ENCODE measurements around the gene LRBA. TPM values are rescaled to one million over a fixed set of nuclear protein-coding genes. Genes with fewer than 3 reads are reported as not detected.
A peak's percentile ranks its signal among the peaks of the same experiment; 100 is the strongest.

The LRBA gene
- total and polyA plus RNA-seq, 8 donors = 7.3 to 156 (median 73.9) TPM

DNA sequence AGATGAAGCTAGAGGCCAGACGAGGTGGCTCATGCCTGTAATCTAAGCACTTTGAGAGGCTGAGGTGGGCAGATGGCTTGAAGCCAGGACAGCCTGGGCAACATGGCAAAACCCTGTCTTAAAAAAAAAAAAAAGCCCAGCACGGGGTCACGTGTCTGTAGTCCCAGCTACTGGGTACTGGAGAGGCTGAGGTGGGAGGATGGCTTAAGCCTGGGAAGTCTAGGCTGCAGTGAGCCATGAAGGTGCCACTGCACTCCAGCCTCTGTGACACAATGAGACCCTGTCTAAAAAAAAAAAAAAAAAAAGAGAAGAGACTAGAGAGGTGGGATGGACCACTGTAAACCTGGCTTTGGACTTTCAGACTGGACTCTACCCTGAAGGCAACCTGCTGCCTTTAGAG is 10.7 kb upstream of the LRBA start:
- Histone ChIP-seq H3K27ac (no peak overlapping the region), H3K9me3 (no peaks in the 10 kb centered on the region), H3K4me3 (no peak overlapping the region), H3K27me3 (no peaks in the 10 kb centered on the region), H3K36me3 (no peaks in the 10 kb centered on the region), H3K4me1 (peaks cover 0 to 5% (median 0%) of the 10 kb centered on the region in 4 donors)
- TF ChIP-seq POLR2A (IDR thresholded peaks at IDR 0.05) (no peak), EP300 (IDR thresholded peaks at IDR 0.05) (no peak), POLR2AphosphoS5 (IDR thresholded peaks at IDR 0.05) (no peak)
- TF ChIP-seq, protein P1, sequence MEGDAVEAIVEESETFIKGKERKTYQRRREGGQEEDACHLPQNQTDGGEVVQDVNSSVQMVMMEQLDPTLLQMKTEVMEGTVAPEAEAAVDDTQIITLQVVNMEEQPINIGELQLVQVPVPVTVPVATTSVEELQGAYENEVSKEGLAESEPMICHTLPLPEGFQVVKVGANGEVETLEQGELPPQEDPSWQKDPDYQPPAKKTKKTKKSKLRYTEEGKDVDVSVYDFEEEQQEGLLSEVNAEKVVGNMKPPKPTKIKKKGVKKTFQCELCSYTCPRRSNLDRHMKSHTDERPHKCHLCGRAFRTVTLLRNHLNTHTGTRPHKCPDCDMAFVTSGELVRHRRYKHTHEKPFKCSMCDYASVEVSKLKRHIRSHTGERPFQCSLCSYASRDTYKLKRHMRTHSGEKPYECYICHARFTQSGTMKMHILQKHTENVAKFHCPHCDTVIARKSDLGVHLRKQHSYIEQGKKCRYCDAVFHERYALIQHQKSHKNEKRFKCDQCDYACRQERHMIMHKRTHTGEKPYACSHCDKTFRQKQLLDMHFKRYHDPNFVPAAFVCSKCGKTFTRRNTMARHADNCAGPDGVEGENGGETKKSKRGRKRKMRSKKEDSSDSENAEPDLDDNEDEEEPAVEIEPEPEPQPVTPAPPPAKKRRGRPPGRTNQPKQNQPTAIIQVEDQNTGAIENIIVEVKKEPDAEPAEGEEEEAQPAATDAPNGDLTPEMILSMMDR (IDR thresholded peaks at IDR 0.05) = no peak
- WGBS, 5 donors = 88 to 93% (median 89%) methylated on average over 3 of the region's 3 CpGs
- intact Hi-C loops (cut with DNase I; ENCODE audit: low total_unique reads) = no loop called here
- DNase-seq = no peak

DNA sequence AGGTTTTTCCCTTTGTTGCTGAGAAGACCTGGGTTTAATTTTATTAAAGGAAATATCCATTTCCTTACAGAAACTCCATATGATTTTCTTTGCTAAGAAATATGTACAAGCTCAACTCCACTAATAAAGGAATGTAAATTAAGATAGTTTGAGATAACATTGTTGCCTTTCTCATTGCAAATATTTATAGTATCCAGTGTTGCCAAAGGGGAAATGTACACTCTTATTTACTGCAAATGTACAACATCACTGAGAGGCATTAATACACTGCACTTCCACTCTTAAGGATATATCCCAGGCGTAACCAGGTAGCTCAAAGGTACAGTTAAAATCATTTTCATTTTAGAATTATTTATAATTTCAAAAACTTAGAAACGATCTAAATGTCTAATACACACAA is 7.5 kb upstream of the LRBA start:
- Histone ChIP-seq H3K27ac (no peak overlapping the region), H3K9me3 (no peaks in the 10 kb centered on the region), H3K4me3 (no peak overlapping the region), H3K27me3 (no peaks in the 10 kb centered on the region), H3K4me1 (peaks cover 0 to 5% (median 0%) of the 10 kb centered on the region in 4 donors), H3K36me3 (no peaks in the 10 kb centered on the region)
- intact Hi-C loops (cut with DNase I; ENCODE audit: low total_unique reads) = no loop called here
- 58 to 85% (median 61%) methylated on average over 2 of the region's 2 CpGs for WGBS, 5 donors
- no peak for DNase-seq
- TF ChIP-seq POLR2A (IDR thresholded peaks at IDR 0.05) (no peak), POLR2AphosphoS5 (IDR thresholded peaks at IDR 0.05) (no peak)

DNA sequence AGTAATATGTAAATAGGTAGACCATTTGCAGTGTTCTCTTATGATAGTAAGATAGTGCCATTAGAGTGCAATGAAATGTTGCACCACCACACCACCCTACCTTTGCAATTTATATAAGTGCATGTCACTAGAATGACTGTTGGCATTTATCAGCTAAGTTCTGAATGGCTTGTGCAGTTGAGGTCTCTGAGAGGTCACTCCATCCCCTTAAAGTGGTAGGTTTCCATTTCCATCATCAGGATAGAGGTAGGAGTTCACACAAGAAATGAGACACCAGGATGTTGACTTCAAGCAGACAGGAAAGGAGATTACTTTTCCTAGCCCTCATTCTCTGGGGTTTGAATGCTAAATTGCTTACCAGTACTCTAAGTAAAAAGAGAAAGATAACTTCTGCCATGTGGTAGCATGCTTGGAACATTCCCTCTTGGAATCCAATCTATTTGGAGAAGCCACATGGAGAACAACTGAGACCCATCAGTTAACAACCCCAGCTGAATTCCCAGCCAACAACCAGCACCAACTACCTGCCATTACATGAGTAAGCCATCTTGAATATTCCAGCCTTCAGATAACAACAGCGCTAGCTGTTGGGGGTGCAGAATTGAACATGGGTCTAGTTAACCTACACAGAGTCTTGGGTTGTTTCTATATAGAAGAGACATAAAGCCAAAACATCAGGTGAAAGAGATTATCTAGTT is 6.7 kb upstream of the LRBA start:
- intact Hi-C loops (cut with DNase I; ENCODE audit: low total_unique reads) = no loop called here

DNA sequence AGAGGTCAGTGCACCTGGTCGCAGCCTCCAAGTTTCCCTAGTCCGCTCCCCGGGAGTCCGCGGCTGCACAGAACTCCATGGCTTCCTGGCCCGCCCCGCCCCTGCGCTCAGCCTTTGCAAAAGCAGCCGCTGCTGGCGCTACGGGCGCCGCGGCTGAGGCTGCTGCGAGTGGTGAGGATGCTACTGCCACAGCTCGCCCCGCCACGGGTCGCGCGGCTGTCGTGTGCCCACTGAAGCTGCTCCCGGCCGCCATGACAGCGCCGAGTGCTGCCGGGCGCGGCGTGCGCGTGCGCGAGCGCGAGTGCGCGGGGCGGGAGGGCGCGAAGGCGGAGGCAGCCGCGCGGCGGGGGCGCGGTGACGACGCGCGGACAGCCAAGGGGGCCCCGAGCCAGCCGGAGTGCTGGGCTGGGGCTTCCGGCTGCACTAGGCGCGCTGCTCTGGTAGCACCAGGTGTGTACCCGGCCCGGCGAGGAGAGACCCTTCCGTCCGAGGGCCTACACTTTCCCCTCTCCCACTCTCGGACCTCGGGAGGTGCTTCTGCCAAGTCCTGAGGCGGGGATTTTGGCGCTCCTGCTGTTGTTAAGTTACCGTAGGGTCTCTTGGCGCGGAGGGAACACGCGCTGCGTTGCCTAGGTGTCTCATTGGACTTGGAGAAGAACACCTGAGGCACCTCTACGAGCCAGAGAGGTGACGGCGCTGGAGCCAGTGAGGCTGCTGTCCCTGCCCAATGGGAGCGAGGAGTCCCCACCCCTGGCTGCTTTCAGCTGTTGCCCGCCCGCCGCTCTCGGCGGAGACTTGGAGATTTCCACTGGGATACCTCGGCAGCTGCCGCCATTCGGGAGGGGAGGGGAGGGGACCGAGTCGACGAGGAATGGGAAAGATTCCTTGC is 619 bp upstream of the LRBA start:
- Histone ChIP-seq H3K9me3 (no peaks in the 10 kb centered on the region), H3K27me3 (no peaks in the 10 kb centered on the region), H3K27ac (peak overlapping the region; percentile 96 to 99 (median 98)), H3K4me3 (peak overlapping the region; percentile 91 to 98 (median 97)), H3K36me3 (no peaks in the 10 kb centered on the region), H3K4me1 (peaks cover 9 to 39% (median 25%) of the 10 kb centered on the region in 4 donors)
- 0 to 1% (median 0%) methylated on average over 41 to 87 of the region's 87 CpGs for WGBS, 5 donors
- TF ChIP-seq POLR2AphosphoS5 (IDR thresholded peaks at IDR 0.05) (peak in 2 of 3 donors; percentile 76 to 77), POLR2A (IDR thresholded peaks at IDR 0.05) (peak in 1 of 4 donors; percentile 72), EP300 (IDR thresholded peaks at IDR 0.05) (no peak)
- TF ChIP-seq, protein P1 (IDR thresholded peaks at IDR 0.05) = no peak
- intact Hi-C loops (cut with DNase I; ENCODE audit: low total_unique reads) = no loop called here
- DNase-seq = peak; percentile 84 to 96

More for the DNA sequence above, 6.7 kb upstream of the LRBA start:
- TF ChIP-seq POLR2A (IDR thresholded peaks at IDR 0.05) = no peak
- TF ChIP-seq POLR2AphosphoS5 (IDR thresholded peaks at IDR 0.05) = no peak
- TF ChIP-seq EP300 (IDR thresholded peaks at IDR 0.05) = no peak
- TF ChIP-seq, protein P1 (IDR thresholded peaks at IDR 0.05) = no peak
- Histone ChIP-seq H3K9me3 (no peaks in the 10 kb centered on the region), H3K27me3 (no peaks in the 10 kb centered on the region), H3K27ac (no peak overlapping the region), H3K4me3 (no peak overlapping the region), H3K36me3 (no peaks in the 10 kb centered on the region), H3K4me1 (peaks cover 0 to 5% (median 3%) of the 10 kb centered on the region in 4 donors)
- DNase-seq = no peak
- WGBS, 5 donors = 93 to 100% (median 97%) methylated on average over 1 of the region's 1 CpG

All from stomach (tissue), 9 donors.